Measurements from ENCODE around the gene DYRK1B. TPM values are rescaled to one million over a fixed set of nuclear protein-coding genes. Genes with fewer than 3 reads are reported as not detected.
"Not testable (repeated sequence)": the region's sequence is repeated elsewhere in the genome, so short reads cannot be mapped to it uniquely, and the experiment has no call there.

DYRK1B gene
- total RNA-seq, 2 donors from 2014 or later: 18.2 to 48.7 TPM

- H3K36me3 ChIP-seq; H3K27me3 ChIP-seq (replicated peaks; ENCODE audit: insufficient read depth); H3K9me3 ChIP-seq; H3K27ac ChIP-seq; H3K4me3 ChIP-seq; intact Hi-C loops (cut with DNase I); DNase-seq (ENCODE audit: low spot score); H3K4me1 ChIP-seq (replicated peaks): not testable (repeated sequence)
- 72% methylated on average over 19 of the region's 43 CpGs for WGBS
These were observed 41.5 kb upstream of the DYRK1B start for GRCh38 chr19:39875401-39875864.

- no peak for DNase-seq (ENCODE audit: low spot score)
- TF ChIP-seq POLR2AphosphoS5 (IDR thresholded peaks at IDR 0.05) (no peak), POLR2A (IDR thresholded peaks at IDR 0.05) (no peak), CTCF (IDR thresholded peaks at IDR 0.05) (no peak)
- Histone ChIP-seq H3K4me3 (no peak overlapping the region), H3K36me3 (no peaks in the 10 kb centered on the region), H3K27me3 (replicated peaks; ENCODE audit: insufficient read depth) (no peaks in the 10 kb centered on the region), H3K4me1 (replicated peaks) (no peaks in the 10 kb centered on the region), H3K27ac (no peak overlapping the region), H3K9me3 (no peaks in the 10 kb centered on the region)
- intact Hi-C loops (cut with DNase I): no loop called here
- WGBS: 100% methylated on average over 1 of the region's 1 CpG
These were observed 40.4 kb upstream of the DYRK1B start for GRCh38 chr19:39874404-39874803.

GRCh38 chr19:39873385-39873784, 39.4 kb upstream of the DYRK1B start:
- Histone ChIP-seq H3K4me1 (replicated peaks) (no peaks in the 10 kb centered on the region), H3K36me3 (no peaks in the 10 kb centered on the region), H3K4me3 (no peak overlapping the region), H3K9me3 (no peaks in the 10 kb centered on the region), H3K27me3 (replicated peaks; ENCODE audit: insufficient read depth) (no peaks in the 10 kb centered on the region), H3K27ac (no peak overlapping the region)
- DNase-seq (ENCODE audit: low spot score): no peak
- 96% methylated on average over 20 of the region's 20 CpGs for WGBS
- intact Hi-C loops (cut with DNase I): no loop called here
- no peak for TF ChIP-seq POLR2A (IDR thresholded peaks at IDR 0.05)
- no peak for TF ChIP-seq CTCF (IDR thresholded peaks at IDR 0.05)
- TF ChIP-seq POLR2AphosphoS5 (IDR thresholded peaks at IDR 0.05): no peak

- H3K27me3 ChIP-seq (replicated peaks; ENCODE audit: insufficient read depth): no peaks in the 10 kb centered on the region
- 88% methylated on average over 42 of the region's 47 CpGs for WGBS
- H3K4me3 ChIP-seq: no peak overlapping the region
- no peak for DNase-seq (ENCODE audit: low spot score)
- no peak for TF ChIP-seq CTCF (IDR thresholded peaks at IDR 0.05)
- no peak for TF ChIP-seq POLR2AphosphoS5 (IDR thresholded peaks at IDR 0.05)
- no peak for TF ChIP-seq POLR2A (IDR thresholded peaks at IDR 0.05)
- no peaks in the 10 kb centered on the region for H3K9me3 ChIP-seq
- H3K27ac ChIP-seq: no peak overlapping the region
- no peaks in the 10 kb centered on the region for H3K36me3 ChIP-seq
- intact Hi-C loops (cut with DNase I): no loop called here
- no peaks in the 10 kb centered on the region for H3K4me1 ChIP-seq (replicated peaks)
These were observed 38.2 kb upstream of the DYRK1B start for GRCh38 chr19:39871886-39872866.

- Histone ChIP-seq H3K27ac (no peak overlapping the region), H3K27me3 (replicated peaks; ENCODE audit: insufficient read depth) (no peaks in the 10 kb centered on the region), H3K4me1 (replicated peaks) (no peaks in the 10 kb centered on the region), H3K36me3 (no peaks in the 10 kb centered on the region), H3K9me3 (no peaks in the 10 kb centered on the region), H3K4me3 (no peak overlapping the region)
- 95% methylated on average over 6 of the region's 6 CpGs for WGBS
- intact Hi-C loops (cut with DNase I): no loop called here
- DNase-seq (ENCODE audit: low spot score): no peak
- no peak for TF ChIP-seq CTCF (IDR thresholded peaks at IDR 0.05)
- no peak for TF ChIP-seq POLR2A (IDR thresholded peaks at IDR 0.05)
- no peak for TF ChIP-seq POLR2AphosphoS5 (IDR thresholded peaks at IDR 0.05)
These were observed 37.4 kb upstream of the DYRK1B start for GRCh38 chr19:39871362-39871761.
